HFF-Myc (cell line): Measurements from ENCODE around the gene MRPL46.

ENCODE experiments used
- DNase-seq: peaks from one replicate; pipeline ENCODE4 v3.0.0-alpha.2; 2011; ENCODE audit warnings: low read depth; ENCODE audit errors: extremely low read depth
- H3K4me3 ChIP-seq: replicated peaks from 2 replicates; pipeline ENCODE4 v1.5.1; 2011; ENCODE audit warnings: low read depth, mild to moderate bottlenecking, control low read depth, low read length
- TF ChIP-seq, protein P1 (sequence below): IDR thresholded peaks from 2 replicates; pipeline ENCODE4 v1.5.1; 2012; ENCODE audit warnings: mild to moderate bottlenecking, low read depth, low read length, control low read depth; ENCODE audit errors: missing control alignments

MRPL46 gene

DNA sequence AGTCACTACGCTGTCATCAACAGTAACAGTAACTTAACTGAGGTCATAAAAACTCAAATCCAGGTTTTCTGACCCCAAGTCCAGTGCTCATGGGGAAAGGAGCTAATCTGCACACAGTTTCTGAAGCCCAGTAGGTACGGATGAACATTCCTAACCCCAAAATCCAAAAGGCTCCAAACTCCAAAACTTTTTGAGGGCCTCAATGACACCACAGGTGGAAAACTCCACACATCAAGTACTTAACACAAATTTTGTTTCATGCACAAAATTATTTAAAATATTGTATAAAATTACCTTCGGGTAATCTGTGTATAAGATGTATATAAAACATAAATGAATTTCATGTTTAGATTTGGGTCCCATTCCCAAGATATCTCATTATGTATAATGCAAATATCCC, 10.5 kb downstream of the MRPL46 start:
- no peak for DNase-seq
- no peak overlapping the region for H3K4me3 ChIP-seq
- TF ChIP-seq, protein P1, sequence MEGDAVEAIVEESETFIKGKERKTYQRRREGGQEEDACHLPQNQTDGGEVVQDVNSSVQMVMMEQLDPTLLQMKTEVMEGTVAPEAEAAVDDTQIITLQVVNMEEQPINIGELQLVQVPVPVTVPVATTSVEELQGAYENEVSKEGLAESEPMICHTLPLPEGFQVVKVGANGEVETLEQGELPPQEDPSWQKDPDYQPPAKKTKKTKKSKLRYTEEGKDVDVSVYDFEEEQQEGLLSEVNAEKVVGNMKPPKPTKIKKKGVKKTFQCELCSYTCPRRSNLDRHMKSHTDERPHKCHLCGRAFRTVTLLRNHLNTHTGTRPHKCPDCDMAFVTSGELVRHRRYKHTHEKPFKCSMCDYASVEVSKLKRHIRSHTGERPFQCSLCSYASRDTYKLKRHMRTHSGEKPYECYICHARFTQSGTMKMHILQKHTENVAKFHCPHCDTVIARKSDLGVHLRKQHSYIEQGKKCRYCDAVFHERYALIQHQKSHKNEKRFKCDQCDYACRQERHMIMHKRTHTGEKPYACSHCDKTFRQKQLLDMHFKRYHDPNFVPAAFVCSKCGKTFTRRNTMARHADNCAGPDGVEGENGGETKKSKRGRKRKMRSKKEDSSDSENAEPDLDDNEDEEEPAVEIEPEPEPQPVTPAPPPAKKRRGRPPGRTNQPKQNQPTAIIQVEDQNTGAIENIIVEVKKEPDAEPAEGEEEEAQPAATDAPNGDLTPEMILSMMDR = no peak

DNA sequence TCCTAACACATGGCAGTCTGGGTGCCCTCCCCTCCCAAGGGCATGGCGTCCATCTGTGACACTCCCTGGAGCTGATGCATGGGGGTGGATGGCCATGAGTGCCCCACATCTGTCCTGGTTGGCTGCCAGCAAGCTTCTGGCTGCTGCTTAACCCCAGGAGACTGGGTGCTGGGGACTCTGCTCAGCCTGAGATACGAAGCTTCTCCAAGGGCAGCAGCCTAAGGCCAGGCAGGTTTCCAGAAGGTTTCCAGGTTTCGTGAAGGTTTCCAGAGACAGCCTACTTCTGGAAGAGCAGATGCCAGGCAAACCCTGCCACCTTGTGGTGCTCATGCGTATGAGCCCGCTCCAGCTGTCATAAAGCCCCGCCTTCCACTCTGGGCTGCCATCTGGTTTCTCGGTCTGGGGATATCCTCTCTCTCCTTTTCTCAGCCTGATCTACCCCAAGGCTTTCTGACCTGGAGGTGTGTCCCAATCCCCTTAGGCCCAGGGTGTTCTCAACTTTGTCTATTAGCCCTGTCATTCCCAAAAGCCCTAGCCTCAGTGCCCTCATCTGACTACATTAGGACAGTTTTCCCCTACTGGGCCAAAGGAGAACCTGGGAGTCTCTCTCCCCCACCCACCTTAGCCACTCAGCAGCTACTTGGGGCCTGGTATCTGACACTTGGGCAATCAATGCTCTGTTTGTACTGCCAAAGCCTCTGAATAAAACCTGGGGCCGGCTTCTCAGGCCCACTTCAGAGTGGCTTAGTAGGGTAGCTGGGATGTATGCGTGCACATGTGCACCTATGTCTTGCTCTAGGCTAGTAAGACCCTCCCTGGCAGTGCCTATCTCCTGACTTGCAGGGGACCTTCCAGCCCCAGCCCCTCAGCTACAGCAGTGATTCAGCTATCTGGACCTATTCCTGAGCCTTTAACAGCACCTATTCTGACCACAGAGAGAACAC, 12.0 kb downstream of the MRPL46 start:
- TF ChIP-seq, protein P1 = peak; percentile 80
- DNase-seq = peak; percentile 53
- no peak overlapping the region for H3K4me3 ChIP-seq

DNA sequence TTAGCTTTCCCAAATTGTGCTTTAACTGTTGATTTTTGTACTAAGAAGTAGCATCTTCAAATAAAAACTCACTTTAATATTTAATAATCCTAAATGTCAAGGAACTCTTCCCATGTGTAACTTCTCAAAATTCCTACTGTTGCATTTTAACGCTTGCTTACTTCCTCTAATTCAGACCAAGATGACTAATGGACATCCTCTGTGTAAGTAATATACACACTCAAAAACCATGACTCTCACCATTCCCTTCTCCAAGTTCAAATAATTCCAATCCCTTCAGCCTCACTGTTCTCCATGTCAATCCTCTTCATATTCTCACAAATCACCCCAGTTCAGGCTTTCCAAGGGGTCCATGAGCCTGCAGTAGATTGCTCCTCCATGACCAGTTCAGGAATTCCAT, 13.0 kb downstream of the MRPL46 start:
- no peak overlapping the region for H3K4me3 ChIP-seq
- DNase-seq = no peak
- TF ChIP-seq, protein P1 = no peak

DNA sequence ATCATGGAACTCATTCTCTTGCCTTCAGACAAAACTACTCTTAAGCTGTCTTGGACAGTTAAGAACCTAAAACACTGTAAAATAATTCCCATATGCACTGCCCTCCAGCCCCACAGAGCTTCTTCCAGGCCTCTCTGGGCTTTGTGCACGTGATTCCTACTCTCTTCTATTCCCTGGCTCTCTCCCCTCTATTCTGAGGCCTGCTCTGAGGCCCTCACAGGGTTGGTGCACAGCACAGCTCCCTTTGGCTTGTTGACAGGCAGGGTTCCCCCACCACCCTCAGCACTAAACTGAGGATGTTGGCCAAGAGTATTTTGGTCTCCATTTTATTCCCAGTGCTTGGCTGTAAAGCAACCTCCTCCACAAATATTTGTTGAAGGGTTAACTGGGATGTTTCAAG, 13.5 kb downstream of the MRPL46 start:
- TF ChIP-seq, protein P1 = no peak
- no peak overlapping the region for H3K4me3 ChIP-seq
- no peak for DNase-seq

DNA sequence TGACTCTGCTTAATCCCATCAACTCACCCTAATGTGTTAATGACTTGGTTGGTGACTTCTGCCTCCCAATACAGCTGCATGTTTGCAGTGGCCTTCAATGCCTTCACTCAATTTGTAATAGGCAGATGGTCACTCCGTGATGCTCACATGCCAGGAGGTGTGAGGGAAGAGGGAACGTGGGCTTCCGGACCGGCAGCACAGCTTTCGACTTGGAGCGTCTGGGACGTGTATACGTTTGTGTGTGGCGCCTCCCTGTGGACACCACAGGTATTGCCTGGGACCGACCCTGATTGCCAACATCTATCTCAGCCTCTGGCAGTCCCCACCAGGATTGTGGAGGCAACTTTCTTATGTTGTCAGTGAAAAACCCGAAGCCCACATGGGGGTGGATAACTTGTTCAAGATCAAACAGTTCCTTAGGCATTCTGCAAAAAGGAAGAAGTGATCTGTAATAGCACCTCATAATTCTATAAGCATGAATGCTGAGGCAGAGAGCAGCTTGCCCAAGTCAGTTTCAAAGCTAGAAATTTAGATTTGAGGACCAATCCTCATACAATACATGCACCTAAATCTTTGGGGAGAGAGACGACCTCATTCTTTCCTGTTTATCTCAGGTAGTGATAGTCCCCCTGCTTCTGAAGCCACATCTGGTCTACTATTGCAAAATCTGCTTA, 16.9 kb downstream of the MRPL46 start:
- DNase-seq = no peak
- TF ChIP-seq, protein P1 = peak; percentile 93
- H3K4me3 ChIP-seq = no peak overlapping the region

DNA sequence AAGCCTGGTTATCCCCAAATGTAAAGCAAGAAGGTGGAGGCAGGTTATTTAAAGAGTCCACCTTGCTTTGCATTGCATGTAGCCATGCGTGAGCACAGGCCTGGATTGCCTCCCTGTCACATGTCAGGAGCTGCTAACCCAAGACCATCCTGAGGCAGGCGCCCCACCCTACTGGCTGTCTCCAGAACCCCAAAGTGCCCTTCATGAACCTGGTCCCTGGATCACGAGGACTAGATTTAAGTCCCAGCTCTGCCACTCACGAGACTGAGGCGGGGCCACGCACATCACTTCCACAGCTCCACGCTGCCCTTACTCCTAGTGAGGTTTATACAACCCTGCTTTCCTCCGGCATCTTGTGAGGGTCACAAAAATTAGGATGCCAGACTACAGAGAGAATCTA, 17.6 kb downstream of the MRPL46 start:
- DNase-seq = no peak
- no peak overlapping the region for H3K4me3 ChIP-seq
- TF ChIP-seq, protein P1 = no peak
